NB4 (cell line): ENCODE results near the gene DIDO1.

ENCODE experiments used
- DNase-seq: peaks from one replicate; pipeline ENCODE4 v3.0.0; 2010; ENCODE audit warnings: low read depth
- H3K4me3 ChIP-seq: one replicate; pipeline ENCODE4 v1.5.1; 2011; ENCODE audit warnings: mild to moderate bottlenecking, low read depth, low read length, moderate library complexity
- CTCF ChIP-seq: IDR thresholded peaks from one replicate; pipeline ENCODE4 v1.5.1; 2012; ENCODE audit warnings: low read depth, low read length
- MYC ChIP-seq: IDR thresholded peaks from 2 replicates; pipeline ENCODE4 v1.6.1; 2011; ENCODE audit warnings: low read depth, low read length
- POLR2A ChIP-seq: IDR thresholded peaks from 2 replicates; pipeline ENCODE4 v1.6.1; 2011; ENCODE audit warnings: mild to moderate bottlenecking; ENCODE audit not compliant: insufficient read length; ENCODE audit errors: extremely low read depth
- TF ChIP-seq, protein P1 (sequence below): IDR thresholded peaks from 2 replicates; pipeline ENCODE4 v1.6.1; 2011; ENCODE audit warnings: low read depth, low read length

The DIDO1 gene

DNA sequence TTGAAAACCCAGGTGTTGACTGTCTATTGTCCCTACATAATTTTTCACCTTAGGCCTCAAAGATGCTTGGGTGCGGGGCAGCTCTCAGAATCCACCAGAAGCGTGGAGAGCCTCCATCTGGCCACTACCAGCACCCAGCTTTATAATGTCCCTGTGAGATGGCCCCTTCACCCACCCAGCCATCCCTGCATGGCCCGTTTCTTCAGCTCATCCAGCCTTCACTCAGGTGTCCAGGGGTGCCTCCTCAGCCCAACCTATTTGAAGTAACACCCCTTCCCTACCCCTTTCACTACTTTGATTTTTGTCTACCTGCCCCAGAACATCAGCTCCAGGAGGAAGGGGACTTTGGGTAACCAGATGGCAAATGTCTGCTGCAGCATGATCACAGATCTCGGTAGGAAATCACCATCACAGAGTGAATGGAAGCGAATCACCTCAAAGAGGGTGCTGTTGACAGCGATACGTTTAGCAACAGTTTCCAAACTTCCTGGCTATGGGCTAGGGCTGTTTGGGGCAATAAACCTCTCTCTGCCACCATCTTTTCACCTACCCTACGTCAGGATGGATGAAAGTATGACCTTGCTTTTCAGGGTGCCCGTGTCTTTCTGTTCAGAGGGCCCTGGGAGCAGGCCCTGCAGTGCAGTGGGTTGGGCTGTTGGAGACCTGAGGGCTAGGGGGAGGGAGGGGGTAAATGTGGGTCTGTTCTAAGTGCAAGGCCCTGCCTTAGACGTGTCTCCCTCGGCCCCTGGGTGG, 25.0 kb upstream of the DIDO1 start:
- DNase-seq, result no peak
- TF ChIP-seq POLR2A (no peak), MYC (no peak), CTCF (no peak)
- TF ChIP-seq, protein P1, sequence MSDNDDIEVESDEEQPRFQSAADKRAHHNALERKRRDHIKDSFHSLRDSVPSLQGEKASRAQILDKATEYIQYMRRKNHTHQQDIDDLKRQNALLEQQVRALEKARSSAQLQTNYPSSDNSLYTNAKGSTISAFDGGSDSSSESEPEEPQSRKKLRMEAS, result no peak
- H3K4me3 ChIP-seq, result no peak overlapping the region

DNA sequence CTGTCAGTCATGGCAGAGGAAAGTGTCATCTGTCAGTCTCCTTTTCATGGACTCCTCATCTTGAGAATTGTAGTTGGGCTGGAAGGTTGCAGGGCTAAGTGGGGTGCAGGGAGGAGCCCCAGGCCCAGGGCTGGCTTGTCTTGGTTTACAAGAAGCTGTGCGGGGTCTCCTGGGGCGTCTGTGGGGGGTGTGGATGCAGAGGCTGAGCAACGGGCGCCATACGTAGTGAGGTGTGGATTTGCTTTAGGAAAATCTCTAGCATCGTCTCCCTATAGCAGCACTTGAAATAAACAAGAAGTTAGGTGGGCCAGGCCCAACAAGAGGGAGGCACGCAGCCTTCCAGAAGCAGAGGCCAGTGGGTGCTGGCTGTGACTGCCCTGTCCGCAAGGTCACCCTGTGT, 24.4 kb upstream of the DIDO1 start:
- no peak for DNase-seq
- no peak overlapping the region for H3K4me3 ChIP-seq
- TF ChIP-seq MYC (no peak), CTCF (no peak), POLR2A (no peak)
- TF ChIP-seq, protein P1, result no peak

GRCh38 chr20:62949962-62950361, 23.7 kb upstream of the DIDO1 start:
- TF ChIP-seq POLR2A (no peak), CTCF (no peak), MYC (no peak)
- TF ChIP-seq, protein P1, result no peak
- no peak for DNase-seq
- no peak overlapping the region for H3K4me3 ChIP-seq

- no peak for DNase-seq
- TF ChIP-seq MYC (no peak), CTCF (no peak), POLR2A (no peak)
- TF ChIP-seq, protein P1, result no peak
Measured at GRCh38 chr20:62949153-62949821, 23.0 kb upstream of the DIDO1 start.

GRCh38 chr20:62947532-62948300, 21.4 kb upstream of the DIDO1 start:
- no peak for TF ChIP-seq POLR2A
- H3K4me3 ChIP-seq, result no peak overlapping the region
- DNase-seq, result no peak

More at GRCh38 chr20:62949153-62949821, 23.0 kb upstream of the DIDO1 start:
- H3K4me3 ChIP-seq, result no peak overlapping the region

DNA sequence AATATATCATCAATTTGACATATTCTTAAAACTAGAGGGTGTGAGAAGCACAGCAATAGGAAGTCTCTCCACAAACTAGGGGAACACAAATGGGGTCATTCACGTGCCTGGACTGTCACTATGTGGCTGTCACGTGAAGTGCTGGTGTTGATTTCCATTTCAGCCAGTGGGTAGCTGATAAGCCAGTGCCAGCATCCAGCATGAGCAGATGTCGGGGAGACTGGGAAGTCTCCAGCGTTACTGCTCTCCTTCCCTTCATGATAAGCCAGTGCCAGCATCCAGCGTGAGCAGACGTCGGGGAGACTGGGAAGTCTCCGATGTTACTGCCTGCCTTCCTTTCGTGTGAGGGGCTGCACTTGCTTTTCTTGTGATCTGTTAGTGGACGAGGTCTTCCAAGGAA, 20.6 kb upstream of the DIDO1 start:
- TF ChIP-seq CTCF (no peak), MYC (no peak), POLR2A (no peak)
- TF ChIP-seq, protein P1, result no peak
- DNase-seq, result no peak
- no peak overlapping the region for H3K4me3 ChIP-seq
